Measurements from ENCODE around the gene HMGN4. TPM values are rescaled to one million over a fixed set of nuclear protein-coding genes. Genes with fewer than 3 reads are reported as not detected.
A peak's percentile ranks its signal among the peaks of the same experiment; 100 is the strongest.

HMGN4 gene
- total and polyA plus RNA-seq, 7 donors = 55.9 to 104 (median 70.6) TPM

DNA sequence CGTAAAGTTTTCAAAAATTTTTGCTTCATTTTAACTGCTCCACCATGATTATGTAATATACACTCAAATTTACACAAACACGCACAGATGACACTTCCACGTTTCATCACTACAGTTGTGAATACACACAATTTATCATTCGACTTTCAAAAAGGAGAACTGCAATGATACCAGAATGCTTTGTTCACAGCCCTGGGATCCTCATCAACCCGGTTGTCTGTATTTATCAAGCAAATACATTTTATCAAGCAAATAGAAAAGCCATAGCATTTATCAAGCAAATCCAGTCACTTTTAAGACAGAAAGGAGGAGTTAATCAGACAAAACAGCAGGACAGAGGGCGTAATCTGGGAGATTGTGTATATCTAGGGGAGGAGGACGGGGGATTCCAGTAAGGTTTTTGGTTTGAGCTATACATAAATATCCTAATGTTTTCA is 38.3 kb downstream of the HMGN4 start:
- H3K27me3 ChIP-seq = peaks cover 4 to 32% (median 7%) of the 10 kb centered on the region in 3 donors
- no peak overlapping the region for H3K27ac ChIP-seq
- H3K4me1 ChIP-seq = peaks cover 0 to 19% (median 3%) of the 10 kb centered on the region in 4 donors
- no peak for TF ChIP-seq POLR2AphosphoS5 (IDR thresholded peaks at IDR 0.05)
- no peak for TF ChIP-seq POLR2A (IDR thresholded peaks at IDR 0.05)
- TF ChIP-seq EP300 (IDR thresholded peaks at IDR 0.05) = no peak
- TF ChIP-seq, protein P1, sequence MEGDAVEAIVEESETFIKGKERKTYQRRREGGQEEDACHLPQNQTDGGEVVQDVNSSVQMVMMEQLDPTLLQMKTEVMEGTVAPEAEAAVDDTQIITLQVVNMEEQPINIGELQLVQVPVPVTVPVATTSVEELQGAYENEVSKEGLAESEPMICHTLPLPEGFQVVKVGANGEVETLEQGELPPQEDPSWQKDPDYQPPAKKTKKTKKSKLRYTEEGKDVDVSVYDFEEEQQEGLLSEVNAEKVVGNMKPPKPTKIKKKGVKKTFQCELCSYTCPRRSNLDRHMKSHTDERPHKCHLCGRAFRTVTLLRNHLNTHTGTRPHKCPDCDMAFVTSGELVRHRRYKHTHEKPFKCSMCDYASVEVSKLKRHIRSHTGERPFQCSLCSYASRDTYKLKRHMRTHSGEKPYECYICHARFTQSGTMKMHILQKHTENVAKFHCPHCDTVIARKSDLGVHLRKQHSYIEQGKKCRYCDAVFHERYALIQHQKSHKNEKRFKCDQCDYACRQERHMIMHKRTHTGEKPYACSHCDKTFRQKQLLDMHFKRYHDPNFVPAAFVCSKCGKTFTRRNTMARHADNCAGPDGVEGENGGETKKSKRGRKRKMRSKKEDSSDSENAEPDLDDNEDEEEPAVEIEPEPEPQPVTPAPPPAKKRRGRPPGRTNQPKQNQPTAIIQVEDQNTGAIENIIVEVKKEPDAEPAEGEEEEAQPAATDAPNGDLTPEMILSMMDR (IDR thresholded peaks at IDR 0.05) = no peak
- DNase-seq = no peak
- intact Hi-C loops (cut with DNase I) = no loop called here
- 37 to 41% methylated on average over 7 of the region's 7 CpGs for WGBS, 2 donors
- H3K36me3 ChIP-seq = no peaks in the 10 kb centered on the region
- H3K9me3 ChIP-seq = peaks cover 0 to 3% (median 0%) of the 10 kb centered on the region in 4 donors
- H3K4me3 ChIP-seq = no peak overlapping the region

- Histone ChIP-seq H3K4me1 (peaks cover 0 to 13% (median 2%) of the 10 kb centered on the region in 4 donors), H3K36me3 (no peaks in the 10 kb centered on the region), H3K4me3 (peak overlapping the region in 2 of 4 donors; percentile 7 to 32), H3K27ac (no peak overlapping the region), H3K27me3 (peaks cover 4 to 32% (median 7%) of the 10 kb centered on the region in 3 donors), H3K9me3 (peaks cover 0 to 3% (median 0%) of the 10 kb centered on the region in 4 donors)
- 4 to 6% methylated on average over 31 of the region's 31 CpGs for WGBS, 2 donors
- no peak for DNase-seq
- TF ChIP-seq, protein P1 (IDR thresholded peaks at IDR 0.05) = no peak
- TF ChIP-seq POLR2A (IDR thresholded peaks at IDR 0.05) (no peak), POLR2AphosphoS5 (IDR thresholded peaks at IDR 0.05) (peak in 1 of 4 donors; percentile 33)
- intact Hi-C loops (cut with DNase I) = no loop called here
Observed at GRCh38 chr6:26576929-26577719, 39.0 kb downstream of the HMGN4 start.

DNA sequence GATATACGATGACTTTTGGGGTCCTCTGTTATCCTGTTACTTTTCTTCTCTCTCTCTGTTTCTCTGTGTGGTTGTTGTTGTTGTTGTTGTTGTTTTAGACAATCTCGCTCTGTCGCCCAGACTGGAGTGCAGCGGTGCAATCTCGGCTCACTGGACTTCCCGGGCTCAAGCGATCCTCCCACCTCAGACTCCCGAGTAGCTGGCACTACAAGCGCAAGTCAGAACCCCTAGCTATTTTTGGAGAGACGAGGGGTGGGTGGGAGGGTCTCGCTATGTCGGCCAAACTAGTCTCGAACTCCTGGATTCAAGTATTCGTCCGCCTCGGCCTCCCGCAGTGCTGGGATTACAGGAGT is 39.5 kb downstream of the HMGN4 start:
- DNase-seq = no peak
- no peak for TF ChIP-seq EP300 (IDR thresholded peaks at IDR 0.05)
- TF ChIP-seq, protein P1 (IDR thresholded peaks at IDR 0.05) = no peak
- no peak for TF ChIP-seq POLR2AphosphoS5 (IDR thresholded peaks at IDR 0.05)
- no peak for TF ChIP-seq POLR2A (IDR thresholded peaks at IDR 0.05)
- peak overlapping the region in 1 of 4 donors; percentile 32 for H3K4me3 ChIP-seq
- H3K9me3 ChIP-seq = peaks cover 0 to 3% (median 0%) of the 10 kb centered on the region in 4 donors
- H3K36me3 ChIP-seq = no peaks in the 10 kb centered on the region
- peaks cover 0 to 10% (median 0%) of the 10 kb centered on the region in 4 donors for H3K4me1 ChIP-seq
- H3K27ac ChIP-seq = no peak overlapping the region
- WGBS, 2 donors = 26 to 35% methylated on average over 17 of the region's 17 CpGs
- intact Hi-C loops (cut with DNase I) = no loop called here
- H3K27me3 ChIP-seq = peaks cover 4 to 33% (median 7%) of the 10 kb centered on the region in 3 donors

GRCh38 chr6:26578279-26578678 is 40.1 kb downstream of the HMGN4 start:
- no peaks in the 10 kb centered on the region for H3K36me3 ChIP-seq
- no peak overlapping the region for H3K27ac ChIP-seq
- intact Hi-C loops (cut with DNase I) = no loop called here
- no peak for DNase-seq
- WGBS, 2 donors = 92% methylated on average over 6 of the region's 6 CpGs
- no peak overlapping the region for H3K4me3 ChIP-seq
- TF ChIP-seq, protein P1 (IDR thresholded peaks at IDR 0.05) = no peak
- TF ChIP-seq POLR2AphosphoS5 (IDR thresholded peaks at IDR 0.05) (no peak), EP300 (IDR thresholded peaks at IDR 0.05) (no peak), POLR2A (IDR thresholded peaks at IDR 0.05) (no peak)
- peaks cover 0 to 3% (median 0%) of the 10 kb centered on the region in 4 donors for H3K9me3 ChIP-seq
- peaks cover 0 to 10% (median 0%) of the 10 kb centered on the region in 4 donors for H3K4me1 ChIP-seq
- peaks cover 4 to 39% (median 7%) of the 10 kb centered on the region in 3 donors for H3K27me3 ChIP-seq
